GM12878 (cell line): ENCODE measurements around the gene GALNT18. TPM values are rescaled to one million over a fixed set of nuclear protein-coding genes. Genes with fewer than 3 reads are reported as not detected.

Source experiments
- ATAC-seq: fragments of 200-7000 bp; cut with Tn5 transposase; 3 replicates; pipeline ENCODE4 v1.9.1; 2020; ENCODE audit warnings: mild to moderate bottlenecking, moderate library complexity
- BruUV-seq: library from RNA; stranded (reverse); fragments of 400-500 nt; replicated peaks from 2 replicates; lab custom pipeline; 2021; lab: Mats Ljungman, UMichigan
- CTCF ChIA-PET: fragments of 300-600 bp; sonication (Branson Sonifier 250); formaldehyde crosslinking; extraction: SDS; loops from one replicate; lab custom pipeline; 2021; ENCODE audit warnings: inconsistent platforms; lab: Yijun Ruan, JAX
- POLR2A ChIA-PET: fragments of 350-600 bp; formaldehyde crosslinking; extraction: SDS; loops from one replicate; lab custom pipeline; 2021; ENCODE audit warnings: inconsistent platforms; lab: Charles Lee
- RAD21 ChIA-PET: fragments of 300-600 bp; sonication (Branson Sonifier 250); formaldehyde crosslinking; loops from one replicate; lab custom pipeline; 2023; ENCODE audit warnings: antibody characterized with exemption; ENCODE audit not compliant: unreplicated experiment; lab: Charles Lee
- SMC1A ChIA-PET: fragments of 300-600 bp; sonication (Branson Sonifier 250); formaldehyde crosslinking; loops from one replicate; lab custom pipeline; 2023; ENCODE audit not compliant: unreplicated experiment, uncharacterized antibody; lab: Charles Lee
- DNase-seq: peaks from one replicate; pipeline ENCODE4 v3.0.0-alpha.2; 2011; ENCODE audit warnings: low read depth, low spot score
- FAIRE-seq: peaks from 3 replicates; lab custom pipeline; 2011; peaks lifted over from hg19 to GRCh38; lab: Jason Lieb, UNC
- H2AFZ ChIP-seq: 2 replicates; pipeline ENCODE4 v1.6.0; 2011; ENCODE audit warnings: low read depth, low read length, control low read depth; ENCODE audit not compliant: control insufficient read depth
- H3K27ac ChIP-seq: 2 replicates; pipeline ENCODE4 v1.5.1; 2011; ENCODE audit warnings: control low read depth; ENCODE audit not compliant: control insufficient read depth, insufficient read depth
- H3K27me3 ChIP-seq, 2 experiments: replicated peaks in 1 of 2; 2 replicates each; pipeline versions ENCODE4 v1.6.0 to v1.6.1; 2011; ENCODE audit warnings: low read length in 1 of 2; ENCODE audit not compliant: control insufficient read depth in 2 of 2, insufficient read depth in 2 of 2
- H3K36me3 ChIP-seq, 2 experiments: 2 replicates each; pipeline ENCODE4 v1.5.1; 2011; ENCODE audit warnings: low read length in 1 of 2; ENCODE audit not compliant: control insufficient read depth in 2 of 2, insufficient read depth in 2 of 2
- H3K4me1 ChIP-seq: 2 replicates; pipeline ENCODE4 v1.6.1; 2011; ENCODE audit warnings: mild to moderate bottlenecking, low read length, moderate library complexity, mixed read lengths; ENCODE audit not compliant: control insufficient read depth, insufficient read depth
- H3K4me2 ChIP-seq: 2 replicates; pipeline ENCODE4 v1.6.0; 2011; ENCODE audit warnings: control low read depth; ENCODE audit not compliant: control insufficient read depth, insufficient read depth
- H3K4me3 ChIP-seq: fragments of 200-600 bp; sonication (generic); 2 replicates; pipeline ENCODE4 v1.5.1; 2016
- H3K79me2 ChIP-seq: 2 replicates; pipeline ENCODE4 v1.6.0; 2011; ENCODE audit warnings: low read length; ENCODE audit not compliant: control insufficient read depth, insufficient read depth
- H3K9ac ChIP-seq: 2 replicates; pipeline ENCODE4 v1.8.0; 2011; ENCODE audit warnings: low read length, control low read depth, mixed read lengths; ENCODE audit not compliant: control insufficient read depth, insufficient read depth
- H3K9me3 ChIP-seq: replicated peaks from 3 replicates; pipeline ENCODE4 v1.5.1; 2011; ENCODE audit warnings: mild to moderate bottlenecking, low read length; ENCODE audit not compliant: control insufficient read depth, insufficient read depth
- H4K20me1 ChIP-seq: 2 replicates; pipeline ENCODE4 v1.6.0; 2011; ENCODE audit not compliant: control insufficient read depth, insufficient read depth
- BCL3 ChIP-seq: IDR thresholded peaks from 2 replicates; pipeline ENCODE4 v1.6.1; 2011; ENCODE audit warnings: borderline replicate concordance, low read depth, mild to moderate bottlenecking, moderate library complexity, low read length; ENCODE audit not compliant: insufficient read depth, poor library complexity, severe bottlenecking
- HSF1 ChIP-seq: fragments of 150-350 bp; IDR thresholded peaks from 2 replicates; pipeline ENCODE4 v1.6.1; 2014; ENCODE audit warnings: mild to moderate bottlenecking, low read depth, low read length
- KDM1A ChIP-seq: fragments of 200-600 bp; sonication (generic); IDR thresholded peaks from 2 replicates; pipeline ENCODE4 v1.6.1; 2016; ENCODE audit warnings: borderline replicate concordance
- MEF2B ChIP-seq: fragments of 450-650 bp; IDR thresholded peaks from 2 replicates; pipeline ENCODE4 v1.6.1; 2018; ENCODE audit warnings: mild to moderate bottlenecking, moderate library complexity; ENCODE audit not compliant: partially characterized antibody, poor library complexity, severe bottlenecking
- TAF1 ChIP-seq: IDR thresholded peaks from 2 replicates; pipeline ENCODE4 v1.6.1; 2011; ENCODE audit warnings: mild to moderate bottlenecking, low read depth, low read length, borderline replicate concordance
- USF1 ChIP-seq: IDR thresholded peaks from 2 replicates; pipeline ENCODE4 v1.6.1; 2011; ENCODE audit warnings: borderline replicate concordance, low read depth, mild to moderate bottlenecking, moderate library complexity, mixed read lengths, low read length; ENCODE audit not compliant: insufficient read depth; ENCODE audit errors: extremely low read length
- YBX1 ChIP-seq: fragments of 450-650 bp; IDR thresholded peaks from 2 replicates; pipeline ENCODE4 v1.6.1; 2016; ENCODE audit warnings: antibody characterized with exemption
- YY1 ChIP-seq: IDR thresholded peaks from 2 replicates; pipeline ENCODE4 v1.6.1; 2011; ENCODE audit warnings: low read depth, mild to moderate bottlenecking, low read length
- ZNF384 ChIP-seq: IDR thresholded peaks from 2 replicates; pipeline ENCODE4 v1.6.1; 2012; ENCODE audit warnings: low read depth, mild to moderate bottlenecking, low read length, improper control_type of control experiment, borderline replicate concordance
- WGBS: methylation state at CpG from one replicate; pipeline ENCODE4 v1.1.6; 2016; ENCODE audit warnings: low lambda C conversion rate; ENCODE audit not compliant: insufficient replicate concordance, insufficient coverage; ENCODE audit errors: missing lambda C conversion rate; 5-methylcytosine and 5-hydroxymethylcytosine counted together
- in situ Hi-C: fragments of 300-500 bp; cut with MboI; formaldehyde crosslinking; loops from 9 replicates; pipeline ENCODE4 v1.14.3; 2018; ENCODE audit warnings: mixed read lengths
- intact Hi-C: fragments of 100-400 bp; cut with micrococcal nuclease; formaldehyde crosslinking; loops from one replicate; pipeline ENCODE4 v1.14.2; 2022; ENCODE audit not compliant: unreplicated experiment
- polyA plus RNA-seq, 11 experiments: library from polyadenylated mRNA; depleted of rRNA in 4 of 11; unstranded in 6 of 11; stranded (reverse) in 5 of 11; fragments of >200 nt; fragmentation: Nextera tagmentation in 4 of 11; fragmentation: Illumina TruSeq in 1 of 11; extraction: Ambion mirVana in 4 of 11; extraction: Trizol in 1 of 11; gene quantifications; 1 replicate in 1 of 11; 2 replicates in 10 of 11; pipeline versions ENCODE4 v1.2.1 to v1.2.3, GENCODE V29; 2011 to 2016; ENCODE audit warnings: inconsistent platforms in 2 of 11, missing spikeins in 2 of 11, low read depth in 1 of 11
- total RNA-seq, 4 experiments: library from RNA; depleted of rRNA in 3 of 4; stranded (reverse); fragments of >200 nt in 3 of 4; fragmentation: Illumina TruSeq in 1 of 4; extraction: Trizol in 1 of 4; gene quantifications; 2 replicates each; pipeline versions ENCODE4 v1.2.1 to v1.2.3, GENCODE V29; 2013 to 2021
- TF ChIP-seq, protein P1 (sequence below): IDR thresholded peaks from 2 replicates; pipeline ENCODE4 v1.6.1; 2012; ENCODE audit warnings: low read depth, low read length, improper control_type of control experiment

GALNT18 gene
- total and polyA plus RNA-seq, 10 of the 15 experiments (the other 5 are each of a cell fraction or from before 2014, with no cell fraction given): 1.2 to 14.2 (median 6.3) TPM

GRCh38 chr11:11464555-11464954 lies 157.2 kb downstream of the GALNT18 start:
- Histone ChIP-seq H2AFZ (no peak overlapping the region), H3K27me3 (no peaks in the 10 kb centered on the region), H3K79me2 (no peaks in the 10 kb centered on the region), H3K9me3 (no peaks in the 10 kb centered on the region), H3K4me1 (no peaks in the 10 kb centered on the region; the same call in 1 of the 2 replicates), H4K20me1 (no peaks in the 10 kb centered on the region), H3K36me3 (peaks cover 0 to under 1% of the 10 kb centered on the region in 2 experiments; a peak in 1 of 4 replicates), H3K27ac (no peak overlapping the region), H3K4me3 (no peak overlapping the region), H3K9ac (no peak overlapping the region), H3K4me2 (no peak overlapping the region)
- BruUV-seq: no TSS peak
- POLR2A ChIA-PET: no interaction called here
- DNase-seq (no peak), FAIRE-seq (no peak), ATAC-seq (no peak)
- SMC1A ChIA-PET: no interaction called here
- intact Hi-C loops: no loop called here
- CTCF ChIA-PET: interaction anchor here (1.6 kb wide), 1 partner anchor 8 kb away, joined by 5 read pairs; no protein-coding TSS in a partner anchor
- 100% methylated on average over 2 of the region's 2 CpGs for WGBS
- RAD21 ChIA-PET: no interaction called here
- in situ Hi-C loops: no loop called here
- TF ChIP-seq HSF1: no peak
- no peak for TF ChIP-seq BCL3
- TF ChIP-seq MEF2B: no peak

- Histone ChIP-seq H3K36me3 (no peaks in the 10 kb centered on the region), H3K4me3 (no peak overlapping the region), H3K4me2 (no peak overlapping the region), H4K20me1 (no peaks in the 10 kb centered on the region), H3K4me1 (no peaks in the 10 kb centered on the region; the same call in 1 of the 2 replicates), H3K9me3 (no peaks in the 10 kb centered on the region), H3K27me3 (no peaks in the 10 kb centered on the region), H3K9ac (no peak overlapping the region), H3K79me2 (no peaks in the 10 kb centered on the region), H3K27ac (no peak overlapping the region), H2AFZ (no peak overlapping the region)
- SMC1A ChIA-PET: no interaction called here
- ATAC-seq: no peak
- WGBS: 26% methylated on average over 10 of the region's 10 CpGs
- no peak for FAIRE-seq
- RAD21 ChIA-PET: no interaction called here
- in situ Hi-C loops (no loop called here), intact Hi-C loops (no loop called here)
- CTCF ChIA-PET: no interaction called here
- POLR2A ChIA-PET: no interaction called here
- no TSS peak for BruUV-seq
- no peak for DNase-seq
- TF ChIP-seq YBX1 (no peak), YY1 (no peak), ZNF384 (no peak), KDM1A (no peak), TAF1 (no peak), USF1 (no peak)
- TF ChIP-seq, protein P1, sequence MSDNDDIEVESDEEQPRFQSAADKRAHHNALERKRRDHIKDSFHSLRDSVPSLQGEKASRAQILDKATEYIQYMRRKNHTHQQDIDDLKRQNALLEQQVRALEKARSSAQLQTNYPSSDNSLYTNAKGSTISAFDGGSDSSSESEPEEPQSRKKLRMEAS: no peak
These were observed 158.4 kb downstream of the GALNT18 start for GRCh38 chr11:11463405-11463804.
